HEK293 (cell line): ENCODE measurements around the gene TNFRSF25.
"Not testable (repeated sequence)": the region's sequence is repeated elsewhere in the genome, so short reads cannot be mapped to it uniquely, and the experiment has no call there.

Experiments
- BCL11A ChIP-seq: fragments of 450-650 bp; formaldehyde crosslinking; IDR thresholded peaks from 2 replicates; pipeline ENCODE4 v1.5.1; 2016; ENCODE audit warnings: low read depth, missing biosample characterization, missing genetic modification characterization
- CTCF ChIP-seq: fragments of 450-650 bp; formaldehyde crosslinking; IDR thresholded peaks from 2 replicates; pipeline ENCODE4 v1.5.1; 2016; ENCODE audit warnings: missing biosample characterization, missing genetic modification characterization
- HOXA7 ChIP-seq: sonication (generic); formaldehyde crosslinking; IDR thresholded peaks from 2 replicates; pipeline ENCODE4 v1.8.1; 2022; ENCODE audit warnings: missing genetic modification reagents, borderline replicate concordance
- PRDM1 ChIP-seq: fragments of 450-650 bp; formaldehyde crosslinking; IDR thresholded peaks from 2 replicates; pipeline ENCODE4; 2016; ENCODE audit warnings: missing biosample characterization, missing genetic modification characterization
- TCF7L2 ChIP-seq: IDR thresholded peaks from 2 replicates; pipeline ENCODE4 v1.6.1; 2011; ENCODE audit warnings: low read depth, mild to moderate bottlenecking, inconsistent platforms, low read length, moderate library complexity, borderline replicate concordance
- YY2 ChIP-seq: fragments of 450-650 bp; formaldehyde crosslinking; IDR thresholded peaks from 2 replicates; pipeline ENCODE4 v1.5.1; 2016; ENCODE audit warnings: missing biosample characterization, missing genetic modification characterization
- ZNF266 ChIP-seq: fragments of 450-650 bp; formaldehyde crosslinking; IDR thresholded peaks from 2 replicates; pipeline ENCODE4 v1.5.1; 2016; ENCODE audit warnings: missing biosample characterization, missing genetic modification characterization, low read depth
- ZNF274 ChIP-seq, 2 experiments: fragments of 200-500 bp in 1 of 2; fragments of 450-650 bp in 1 of 2; sonication (Bioruptor generic) in 1 of 2; formaldehyde crosslinking in 1 of 2; IDR thresholded peaks; 2 replicates each; pipeline versions ENCODE4 v1.5.1 to v1.6.1; 2014 to 2016; ENCODE audit warnings: borderline replicate concordance in 1 of 2, inconsistent platforms in 1 of 2, low read length in 1 of 2, missing biosample characterization in 1 of 2, missing genetic modification characterization in 1 of 2
- ZNF292 ChIP-seq: fragments of 450-650 bp; formaldehyde crosslinking; IDR thresholded peaks from 2 replicates; pipeline ENCODE4 v1.5.1; 2016; ENCODE audit warnings: low read depth, missing biosample characterization, missing genetic modification characterization, borderline replicate concordance
- ZNF629 ChIP-seq: fragments of 450-650 bp; formaldehyde crosslinking; IDR thresholded peaks from 2 replicates; pipeline ENCODE4 v1.5.1; 2017; ENCODE audit warnings: missing biosample characterization, missing genetic modification characterization
- ZNF701 ChIP-seq: fragments of 450-650 bp; formaldehyde crosslinking; IDR thresholded peaks from 2 replicates; pipeline ENCODE4 v1.5.1; 2016; ENCODE audit warnings: missing biosample characterization, missing genetic modification characterization
- TF ChIP-seq, protein P1 (sequence below): fragments of 450-650 bp; formaldehyde crosslinking; IDR thresholded peaks from 2 replicates; pipeline ENCODE4 v1.5.1; 2016; ENCODE audit warnings: missing biosample characterization, missing genetic modification characterization, low read depth

GRCh38 chr1:6428453-6428852, 37.5 kb downstream of the TNFRSF25 start:
- TF ChIP-seq CTCF (tag by site-specific recombination); YY2; ZNF629 (tag by site-specific recombination); ZNF292 (tag by site-specific recombination); ZNF266 (tag by site-specific recombination); ZNF274 (IDR thresholded peaks at IDR 0.05; ENCODE audit: low read length); ZNF274 (tag by site-specific recombination; IDR thresholded peaks at IDR 0.05; ENCODE audit: borderline replicate concordance); PRDM1 (tag by site-specific recombination); BCL11A (tag by site-specific recombination); ZNF701 (tag by site-specific recombination); TCF7L2; HOXA7 (CRISPR knock-in tag): not testable (repeated sequence)
- TF ChIP-seq, protein P1, sequence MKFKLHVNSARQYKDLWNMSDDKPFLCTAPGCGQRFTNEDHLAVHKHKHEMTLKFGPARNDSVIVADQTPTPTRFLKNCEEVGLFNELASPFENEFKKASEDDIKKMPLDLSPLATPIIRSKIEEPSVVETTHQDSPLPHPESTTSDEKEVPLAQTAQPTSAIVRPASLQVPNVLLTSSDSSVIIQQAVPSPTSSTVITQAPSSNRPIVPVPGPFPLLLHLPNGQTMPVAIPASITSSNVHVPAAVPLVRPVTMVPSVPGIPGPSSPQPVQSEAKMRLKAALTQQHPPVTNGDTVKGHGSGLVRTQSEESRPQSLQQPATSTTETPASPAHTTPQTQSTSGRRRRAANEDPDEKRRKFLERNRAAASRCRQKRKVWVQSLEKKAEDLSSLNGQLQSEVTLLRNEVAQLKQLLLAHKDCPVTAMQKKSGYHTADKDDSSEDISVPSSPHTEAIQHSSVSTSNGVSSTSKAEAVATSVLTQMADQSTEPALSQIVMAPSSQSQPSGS (tag by site-specific recombination) = not testable (repeated sequence)
